MV-4-11 (cell line): ENCODE measurements around the gene HCAR3.
"Not testable (repeated sequence)": the region's sequence is repeated elsewhere in the genome, so short reads cannot be mapped to it uniquely, and the experiment has no call there.

Source experiments
- DNase-seq: peaks from one replicate; lab custom pipeline; 2025; lab: John Stamatoyannopoulos, UW

The HCAR3 gene

DNA sequence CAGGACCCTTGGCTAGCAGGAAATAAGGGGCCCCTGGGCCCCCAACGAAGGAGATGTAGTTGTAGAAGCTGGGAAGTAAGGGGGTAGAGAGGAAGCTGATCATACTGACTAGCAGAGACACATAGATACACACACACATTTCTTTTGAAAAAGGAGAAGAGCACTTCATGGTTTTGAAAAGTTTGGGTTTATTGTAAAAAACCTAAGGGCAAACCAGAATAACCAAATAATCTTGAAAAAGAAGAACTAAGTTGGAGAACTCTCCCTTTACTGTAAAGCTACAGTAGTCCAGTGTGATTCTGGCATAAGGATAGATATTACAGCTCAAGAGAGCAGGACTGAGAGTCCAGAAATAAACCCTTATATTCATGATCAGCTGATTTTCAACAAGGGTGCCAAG, 5.8 kb upstream of the HCAR3 start:
- DNase-seq: peak; percentile 70

DNA sequence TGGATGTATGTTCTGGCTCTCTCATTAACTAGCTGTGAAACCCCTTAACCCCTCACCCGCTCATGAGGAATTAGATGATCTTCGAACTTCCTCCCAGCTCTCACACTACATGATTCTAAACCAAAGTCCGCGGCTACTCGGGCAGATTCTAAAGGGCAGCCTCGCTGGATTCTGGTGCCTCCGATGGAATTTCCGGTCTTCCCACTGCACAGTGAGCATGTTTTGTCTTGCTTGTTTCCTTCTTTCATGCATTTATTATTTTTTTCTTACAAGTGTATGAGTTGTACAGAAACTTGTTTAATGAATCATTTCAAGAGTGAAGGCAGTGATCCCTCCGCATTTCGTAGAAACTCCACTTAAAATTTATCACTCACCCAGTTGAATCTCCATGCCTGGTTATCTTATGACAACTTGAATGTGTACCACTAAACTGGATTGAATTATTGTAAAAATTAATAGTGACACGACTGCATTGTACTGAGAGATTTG, 4.5 kb upstream of the HCAR3 start:
- DNase-seq: no peak

DNA sequence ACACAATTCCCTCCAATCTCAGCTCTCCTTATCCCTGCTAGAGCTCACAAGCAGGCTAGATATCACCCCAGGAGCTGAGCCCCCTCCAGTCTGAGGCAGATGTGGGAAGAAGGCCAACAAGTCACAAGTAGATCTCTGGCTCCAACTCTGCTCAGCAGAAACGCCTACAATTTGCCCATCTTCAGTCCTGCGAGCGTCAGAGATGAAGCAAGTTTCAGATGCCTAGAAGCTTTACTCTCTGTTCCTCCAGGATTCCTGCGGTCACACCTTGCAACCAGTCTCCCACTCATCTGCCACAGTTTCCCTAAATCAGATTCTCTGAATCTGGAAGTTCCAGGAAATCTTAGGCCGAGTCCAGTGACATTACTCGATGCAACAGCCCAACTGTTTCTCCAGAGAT, 1.4 kb downstream of the HCAR3 start:
- not testable (repeated sequence) for DNase-seq

DNA sequence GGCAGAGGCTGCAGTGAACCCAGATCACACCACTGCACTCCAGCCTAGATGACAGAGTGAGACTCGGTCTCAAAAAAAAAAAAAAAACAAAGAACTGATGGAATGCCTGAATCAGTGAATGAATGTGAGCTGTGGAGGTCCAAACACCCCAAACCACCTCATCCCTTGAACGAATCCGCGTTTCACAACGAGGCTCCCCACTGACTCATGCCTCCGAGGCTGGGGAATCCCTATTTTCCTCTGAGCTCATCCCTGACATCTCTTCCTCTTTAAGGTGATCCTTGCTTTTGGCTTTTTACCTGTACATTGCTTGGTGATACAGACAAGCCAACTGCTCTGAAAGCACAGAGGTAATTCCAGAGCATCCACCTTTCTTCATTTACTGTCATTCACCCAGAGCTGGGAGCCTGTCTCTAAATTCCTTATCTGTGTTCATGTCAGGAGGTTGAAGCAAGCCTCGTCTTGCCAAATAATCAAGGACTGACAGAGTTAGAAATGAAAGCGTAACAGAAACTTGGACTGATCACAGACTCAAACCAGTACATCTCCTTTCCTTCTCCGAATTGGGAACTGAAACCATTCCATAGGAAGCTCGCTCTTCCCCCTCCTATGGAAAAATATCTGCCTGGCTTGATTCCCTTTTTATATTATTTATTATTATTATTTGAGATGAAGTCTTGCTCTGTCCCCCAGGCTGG, 3.0 kb downstream of the HCAR3 start:
- DNase-seq: not testable (repeated sequence)

DNA sequence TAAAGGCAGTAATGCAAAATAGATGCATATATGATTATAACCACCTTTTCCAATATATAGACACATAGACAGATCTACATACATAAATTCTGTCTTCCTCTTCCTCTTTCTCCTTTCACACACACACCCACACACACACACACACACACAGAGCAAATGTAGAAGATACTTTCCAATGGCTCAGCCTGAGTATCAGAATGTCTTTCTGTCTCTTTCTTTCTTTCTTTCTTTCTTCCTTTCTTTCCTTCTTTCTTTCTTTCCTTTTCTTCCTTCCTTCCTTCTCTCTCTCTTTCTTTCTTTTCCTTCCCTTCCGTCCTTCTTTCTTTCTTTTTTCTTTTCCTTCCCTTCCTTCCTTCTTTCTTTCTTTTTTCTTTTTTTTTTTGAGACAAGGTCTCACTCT, 5.3 kb downstream of the HCAR3 start:
- DNase-seq: peak; percentile 63

DNA sequence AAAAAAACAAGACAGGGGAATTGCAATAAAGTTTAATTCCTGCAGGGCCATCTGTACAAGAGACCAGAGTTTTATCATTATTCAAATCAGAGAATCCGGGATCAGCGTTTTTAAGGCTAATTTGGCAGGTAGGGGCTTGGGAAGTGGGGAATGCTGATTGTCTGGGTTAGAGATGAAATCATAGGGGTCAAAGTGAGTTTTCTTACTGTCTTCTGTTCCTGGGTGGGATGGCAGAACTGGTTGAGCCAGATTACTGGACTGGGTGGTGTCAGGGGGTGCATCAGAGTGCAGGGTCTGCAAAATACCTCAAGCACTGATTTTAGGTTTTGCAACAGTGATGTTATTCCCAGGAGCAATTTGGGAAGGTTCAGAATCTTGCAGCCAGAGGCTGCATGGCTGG, 6.3 kb downstream of the HCAR3 start:
- not testable (repeated sequence) for DNase-seq

DNA sequence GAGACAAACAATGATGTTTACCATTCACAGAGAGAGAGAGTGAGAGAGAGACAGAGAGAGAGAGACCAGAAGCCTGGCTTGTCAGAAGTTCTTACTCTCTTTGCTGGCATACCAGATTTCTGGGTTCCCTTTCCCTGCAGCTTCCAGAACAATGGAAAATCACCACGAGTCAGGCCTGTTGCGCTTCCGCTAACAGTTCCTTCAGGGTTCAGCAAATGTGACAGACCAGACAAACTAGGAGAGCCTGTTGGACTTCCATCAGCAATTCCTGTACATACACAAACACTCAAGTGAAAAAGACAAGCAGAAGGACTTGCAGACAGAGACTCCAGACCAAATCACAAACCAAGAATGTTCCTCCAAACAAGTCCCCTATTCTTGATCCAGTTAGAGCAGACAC, 7.3 kb downstream of the HCAR3 start:
- not testable (repeated sequence) for DNase-seq

DNA sequence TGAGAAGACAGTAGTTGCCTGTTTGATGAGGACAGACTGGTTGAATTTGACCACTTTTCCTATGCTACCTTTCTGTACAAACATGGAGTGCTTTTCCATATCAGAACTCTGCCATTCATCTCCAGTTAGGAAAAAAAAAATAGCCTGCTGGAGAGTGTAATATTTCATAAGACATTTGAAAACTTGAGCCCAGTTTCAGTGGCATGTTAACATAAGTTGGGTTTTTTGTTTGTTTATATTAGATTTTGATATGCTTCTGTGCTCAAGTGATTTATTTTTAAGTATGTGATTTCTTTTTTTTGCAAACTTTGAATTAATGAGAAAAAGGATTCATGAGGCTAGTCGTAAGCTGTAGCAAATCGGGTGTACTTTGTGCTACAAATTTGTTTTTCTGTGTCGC, 12.8 kb downstream of the HCAR3 start:
- DNase-seq: not testable (repeated sequence)

DNA sequence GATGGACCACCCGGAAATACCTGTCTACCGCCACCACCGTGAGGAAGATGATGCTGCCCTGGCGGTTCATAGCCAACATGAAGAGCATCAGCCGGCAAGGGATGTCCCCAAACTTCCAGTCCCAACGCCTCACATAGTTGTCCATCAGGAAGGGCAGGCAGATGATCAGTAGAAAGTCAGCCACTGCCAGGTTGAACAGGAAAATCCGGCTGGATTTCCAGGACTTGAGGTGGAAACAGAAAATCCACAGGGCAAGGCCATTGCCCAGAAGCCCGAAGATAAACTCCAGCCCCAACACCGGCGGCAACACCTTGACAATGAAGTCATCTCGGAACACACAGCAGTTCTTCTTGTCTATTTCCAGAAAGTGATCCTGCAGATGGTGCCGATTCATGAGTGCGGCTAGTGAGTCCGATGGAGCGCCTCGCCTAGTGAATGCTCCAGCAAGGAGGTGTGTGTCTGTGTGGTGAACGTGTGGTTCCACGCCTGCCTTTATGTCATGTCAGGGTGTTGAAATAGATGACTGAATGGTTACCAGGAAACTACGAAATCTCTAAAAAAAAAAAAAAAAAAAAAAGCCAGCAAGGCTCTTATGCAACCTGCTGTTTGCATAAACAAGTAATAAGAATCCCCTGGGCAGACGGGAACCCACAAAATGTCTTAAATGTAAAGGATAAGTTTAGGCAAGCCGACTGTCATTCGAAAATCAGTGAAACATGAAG, 13.6 kb downstream of the HCAR3 start, which contains the start of gene HCAR2:
TSS of gene HCAR2 (minus strand) at position 468 of the 722 bp plus-strand sequence. CDS start at position 394, 74 bp downstream.
- DNase-seq: peak; percentile 89

DNA sequence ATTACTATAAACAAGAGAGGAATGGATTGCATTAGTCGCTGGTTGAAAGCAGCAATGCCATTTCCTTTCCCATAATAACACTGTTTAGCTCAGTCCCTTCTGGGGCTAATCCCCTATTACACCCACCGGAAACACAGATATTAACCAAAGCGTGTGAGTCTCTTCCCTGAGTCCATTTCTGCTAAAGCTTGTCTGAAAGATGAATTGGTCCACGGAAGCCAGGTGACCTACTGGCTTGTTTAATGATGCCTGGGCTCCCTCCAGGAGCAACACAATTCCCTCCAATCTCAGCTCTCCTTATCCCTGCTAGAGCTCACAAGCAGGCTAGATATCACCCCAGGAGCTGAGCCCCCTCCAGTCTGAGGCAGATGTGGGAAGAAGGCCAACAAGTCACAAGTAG, 15.1 kb downstream of the HCAR3 start:
- not testable (repeated sequence) for DNase-seq

DNA sequence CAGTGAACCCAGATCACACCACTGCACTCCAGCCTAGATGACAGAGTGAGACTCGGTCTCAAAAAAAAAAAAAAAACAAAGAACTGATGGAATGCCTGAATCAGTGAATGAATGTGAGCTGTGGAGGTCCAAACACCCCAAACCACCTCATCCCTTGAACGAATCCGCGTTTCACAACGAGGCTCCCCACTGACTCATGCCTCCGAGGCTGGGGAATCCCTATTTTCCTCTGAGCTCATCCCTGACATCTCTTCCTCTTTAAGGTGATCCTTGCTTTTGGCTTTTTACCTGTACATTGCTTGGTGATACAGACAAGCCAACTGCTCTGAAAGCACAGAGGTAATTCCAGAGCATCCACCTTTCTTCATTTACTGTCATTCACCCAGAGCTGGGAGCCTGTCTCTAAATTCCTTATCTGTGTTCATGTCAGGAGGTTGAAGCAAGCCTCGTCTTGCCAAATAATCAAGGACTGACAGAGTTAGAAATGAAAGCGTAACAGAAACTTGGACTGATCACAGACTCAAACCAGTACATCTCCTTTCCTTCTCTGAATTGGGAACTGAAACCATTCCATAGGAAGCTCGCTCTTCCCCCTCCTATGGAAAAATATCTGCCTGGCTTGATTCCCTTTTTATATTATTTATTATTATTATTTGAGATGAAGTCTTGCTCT, 16.4 kb downstream of the HCAR3 start:
- DNase-seq: not testable (repeated sequence)

DNA sequence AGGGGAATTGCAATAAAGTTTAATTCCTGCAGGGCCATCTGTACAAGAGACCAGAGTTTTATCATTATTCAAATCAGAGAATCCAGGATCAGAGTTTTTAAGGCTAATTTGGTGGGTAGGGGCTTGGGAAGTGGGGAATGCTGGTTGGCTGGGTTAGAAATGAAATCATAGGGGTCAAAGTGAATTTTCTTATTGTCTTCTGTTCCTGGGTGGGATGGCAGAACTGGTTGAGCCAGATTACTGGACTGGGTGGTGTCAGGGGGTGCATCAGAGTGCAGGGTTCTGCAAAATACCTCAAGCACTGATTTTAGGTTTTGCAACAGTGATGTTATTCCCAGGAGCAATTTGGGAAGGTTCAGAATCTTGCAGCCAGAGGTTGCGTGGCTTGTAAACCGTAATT, 19.7 kb downstream of the HCAR3 start:
- not testable (repeated sequence) for DNase-seq

DNA sequence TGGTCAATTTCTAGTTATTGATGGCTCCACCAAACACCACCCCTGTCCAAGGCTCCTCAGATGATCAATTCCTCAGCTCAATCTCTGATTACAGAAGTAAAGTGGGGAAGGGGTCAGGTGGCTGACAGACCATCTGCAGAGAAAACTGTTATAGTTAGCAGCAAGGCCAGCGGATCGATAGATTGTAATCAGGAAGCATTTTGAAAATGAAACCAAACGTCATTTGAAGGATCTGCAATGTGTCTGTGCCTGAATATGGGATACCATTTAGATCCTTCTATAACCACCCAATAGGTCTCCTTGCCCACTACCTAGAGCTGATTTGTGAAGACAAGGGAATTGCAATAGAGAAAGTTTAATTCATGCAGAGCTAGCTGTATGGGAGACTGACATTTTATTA, 25.0 kb downstream of the HCAR3 start:
- DNase-seq: no peak

DNA sequence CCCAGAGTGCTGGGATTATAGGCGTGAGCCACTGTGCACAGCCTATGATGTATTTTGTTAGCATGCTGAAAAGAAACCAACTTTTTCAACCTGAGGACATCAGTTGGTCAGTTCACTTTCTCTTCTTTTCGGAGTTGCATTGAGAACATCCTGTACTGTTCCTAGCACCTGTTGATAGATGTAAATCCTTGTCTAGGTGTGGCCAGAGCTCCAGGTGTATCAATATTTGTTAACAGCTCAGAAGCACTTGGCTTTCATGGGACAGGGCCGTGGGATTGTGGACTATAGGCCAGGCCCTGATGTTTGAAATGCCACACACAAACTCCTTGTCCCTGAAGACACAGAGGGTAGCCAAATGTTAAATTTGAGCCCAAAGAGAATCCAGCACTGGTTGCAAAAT, 28.3 kb downstream of the HCAR3 start:
- DNase-seq: no peak

DNA sequence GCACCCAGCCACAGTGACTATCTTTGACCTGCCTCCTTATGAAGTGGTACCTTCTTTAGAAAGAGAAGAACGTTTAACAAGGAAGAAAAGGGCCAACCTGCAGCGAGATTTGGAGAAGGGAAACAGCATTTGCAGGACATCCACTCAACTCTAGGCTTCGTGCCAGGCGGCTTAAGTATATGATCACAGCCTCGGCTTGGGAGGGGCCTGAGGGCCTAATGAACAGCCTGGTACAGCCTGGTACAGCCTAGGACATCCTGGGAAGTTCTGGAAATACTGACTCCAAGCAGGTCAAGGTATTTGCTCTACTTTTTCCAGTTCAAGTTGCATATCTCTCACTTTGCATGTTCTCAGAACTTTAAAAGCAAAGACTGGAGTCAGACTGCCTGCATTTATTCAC, 29.5 kb downstream of the HCAR3 start:
- no peak for DNase-seq

DNA sequence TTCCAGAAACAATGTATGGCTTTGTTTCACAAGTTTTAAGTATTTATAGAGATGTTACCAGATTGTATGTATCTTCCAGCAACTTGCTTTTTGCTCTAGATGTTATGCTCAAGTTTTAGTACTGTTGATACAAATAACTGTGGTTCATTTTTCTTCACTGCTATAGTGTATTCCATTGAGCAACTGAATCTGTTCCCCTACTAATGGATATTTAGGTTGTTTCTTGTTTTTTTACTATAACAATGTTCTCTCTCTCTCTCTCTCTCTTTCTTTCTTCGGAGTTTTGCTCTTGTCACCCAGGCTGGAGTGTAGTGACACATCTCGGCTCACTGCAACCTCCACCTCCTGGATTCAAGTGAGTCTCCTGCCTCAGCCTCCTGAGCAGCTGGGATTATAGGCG, 30.1 kb downstream of the HCAR3 start:
- DNase-seq: no peak

DNA sequence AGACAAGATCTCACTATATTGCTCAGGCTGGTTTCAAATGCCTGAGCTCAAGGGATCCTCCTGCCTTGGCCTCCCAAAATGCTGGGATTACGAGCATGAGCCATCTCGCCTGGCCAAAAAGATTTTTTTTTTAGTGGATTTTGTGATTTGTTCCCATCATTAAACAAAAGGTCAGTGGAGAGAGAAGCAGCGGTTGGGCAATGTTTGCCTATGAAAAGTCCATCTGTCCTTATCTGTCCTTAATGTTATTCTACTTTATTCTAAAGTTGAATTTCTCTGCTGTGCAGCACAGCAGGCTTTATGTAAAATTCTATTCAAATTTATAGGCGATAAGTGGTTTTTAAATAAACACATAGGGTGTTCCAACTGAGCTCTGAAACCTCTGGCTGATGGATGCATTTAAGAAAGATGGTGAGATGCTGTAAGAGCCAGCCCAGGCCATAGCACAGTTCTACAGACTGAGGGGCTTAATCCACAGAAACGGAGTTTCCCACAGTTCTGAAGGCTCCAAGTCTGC, 32.3 kb downstream of the HCAR3 start:
- no peak for DNase-seq

DNA sequence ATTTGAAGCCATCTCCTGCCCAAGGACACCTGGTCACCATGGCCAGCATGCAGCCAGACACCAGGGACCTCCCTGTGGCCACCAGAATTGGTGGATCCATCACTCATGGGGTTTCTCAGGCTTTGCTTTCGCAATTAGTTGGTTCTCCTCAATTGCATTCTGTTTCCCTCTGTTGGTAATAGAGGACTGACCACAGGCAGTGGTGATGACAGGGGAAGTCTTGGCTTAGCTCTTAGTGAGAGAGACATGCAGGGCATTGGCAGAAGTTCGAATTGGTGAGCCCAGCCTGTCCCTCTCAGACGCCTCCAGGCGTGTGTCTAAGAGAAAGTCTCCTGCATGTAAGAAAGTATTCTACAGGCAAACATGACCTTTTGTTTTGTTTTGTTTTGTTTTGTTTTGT, 34.8 kb downstream of the HCAR3 start:
- DNase-seq: peak; percentile 94

DNA sequence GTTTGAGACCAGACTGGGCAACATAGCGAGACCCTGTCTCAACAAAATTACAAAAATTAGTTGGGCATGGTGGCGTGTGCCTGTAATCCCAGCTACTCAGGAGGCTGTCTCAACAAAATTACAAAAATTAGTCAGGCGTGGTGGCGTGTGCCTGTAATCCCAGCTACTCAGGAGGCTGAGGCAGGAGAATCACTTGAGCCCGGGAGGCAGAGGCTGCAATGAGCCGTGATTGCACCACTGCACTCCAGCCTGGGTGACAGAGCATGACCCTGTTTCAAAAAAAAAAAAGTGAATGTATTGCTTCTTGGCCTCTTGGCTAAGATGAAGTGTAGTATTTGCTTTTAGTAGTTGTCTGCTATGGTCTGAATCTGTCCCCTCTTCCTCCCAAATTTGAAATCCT, 35.6 kb downstream of the HCAR3 start:
- DNase-seq: not testable (repeated sequence)

DNA sequence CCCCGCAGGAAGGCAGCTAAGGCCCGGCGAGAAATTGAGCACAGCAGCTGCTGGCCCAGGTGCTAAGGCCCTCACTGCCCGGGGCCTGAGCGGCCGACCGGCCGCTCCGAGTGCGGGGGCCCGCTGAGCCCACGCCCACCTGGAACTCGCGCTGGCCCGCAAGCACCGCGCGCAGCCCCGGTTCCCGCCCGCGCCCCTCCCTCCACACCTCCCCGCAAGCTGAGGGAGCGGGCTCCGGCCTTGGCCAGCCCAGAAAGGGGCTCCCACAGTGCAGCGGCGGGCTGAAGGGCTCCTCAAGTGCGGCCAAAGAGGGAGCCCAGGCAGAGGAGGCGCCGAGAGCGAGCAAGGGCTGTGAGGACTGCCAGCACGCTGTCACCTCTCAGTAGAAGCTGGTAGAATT, 39.8 kb downstream of the HCAR3 start:
- DNase-seq: not testable (repeated sequence)

DNA sequence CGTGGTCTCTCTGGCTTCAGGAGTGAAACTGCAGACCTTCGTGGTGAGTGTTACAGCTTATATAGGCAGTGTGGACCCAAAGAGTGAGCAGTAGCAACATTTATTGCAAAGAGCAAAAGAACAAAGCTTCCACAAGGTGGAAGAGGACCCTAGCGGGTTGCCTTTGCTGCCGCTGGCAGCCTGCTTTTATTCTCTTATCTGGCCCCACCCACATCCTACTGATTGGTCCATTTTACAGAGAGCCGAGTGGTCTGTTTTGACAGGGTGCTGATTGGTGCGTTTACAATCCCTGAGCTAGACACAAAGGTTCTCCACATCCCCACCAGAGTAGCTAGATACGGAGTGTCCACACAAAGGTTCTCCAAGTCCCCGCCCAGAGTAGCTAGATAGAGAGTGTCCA, 40.6 kb downstream of the HCAR3 start:
- not testable (repeated sequence) for DNase-seq

DNA sequence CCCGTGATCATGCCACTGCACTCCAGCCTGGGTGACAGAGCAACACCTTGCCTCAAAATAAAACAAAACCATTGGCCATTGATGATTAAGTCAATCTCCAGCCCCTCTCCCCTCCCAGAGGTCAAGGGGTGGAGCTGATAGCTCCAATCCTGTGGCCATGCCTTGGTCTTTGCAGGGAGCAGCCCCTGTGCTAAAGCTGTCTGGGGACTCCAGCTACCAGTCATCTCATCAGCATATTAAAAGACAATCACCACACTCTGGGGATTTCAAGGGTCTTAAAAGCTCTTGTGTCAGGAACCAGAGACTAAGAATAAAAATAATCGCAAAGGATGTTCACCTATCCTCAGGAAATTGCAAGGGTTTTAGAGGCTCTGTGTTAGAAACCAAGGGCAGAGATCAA, 44.1 kb downstream of the HCAR3 start:
- no peak for DNase-seq
